Measurements from ENCODE around the gene SKIC2.

DNA sequence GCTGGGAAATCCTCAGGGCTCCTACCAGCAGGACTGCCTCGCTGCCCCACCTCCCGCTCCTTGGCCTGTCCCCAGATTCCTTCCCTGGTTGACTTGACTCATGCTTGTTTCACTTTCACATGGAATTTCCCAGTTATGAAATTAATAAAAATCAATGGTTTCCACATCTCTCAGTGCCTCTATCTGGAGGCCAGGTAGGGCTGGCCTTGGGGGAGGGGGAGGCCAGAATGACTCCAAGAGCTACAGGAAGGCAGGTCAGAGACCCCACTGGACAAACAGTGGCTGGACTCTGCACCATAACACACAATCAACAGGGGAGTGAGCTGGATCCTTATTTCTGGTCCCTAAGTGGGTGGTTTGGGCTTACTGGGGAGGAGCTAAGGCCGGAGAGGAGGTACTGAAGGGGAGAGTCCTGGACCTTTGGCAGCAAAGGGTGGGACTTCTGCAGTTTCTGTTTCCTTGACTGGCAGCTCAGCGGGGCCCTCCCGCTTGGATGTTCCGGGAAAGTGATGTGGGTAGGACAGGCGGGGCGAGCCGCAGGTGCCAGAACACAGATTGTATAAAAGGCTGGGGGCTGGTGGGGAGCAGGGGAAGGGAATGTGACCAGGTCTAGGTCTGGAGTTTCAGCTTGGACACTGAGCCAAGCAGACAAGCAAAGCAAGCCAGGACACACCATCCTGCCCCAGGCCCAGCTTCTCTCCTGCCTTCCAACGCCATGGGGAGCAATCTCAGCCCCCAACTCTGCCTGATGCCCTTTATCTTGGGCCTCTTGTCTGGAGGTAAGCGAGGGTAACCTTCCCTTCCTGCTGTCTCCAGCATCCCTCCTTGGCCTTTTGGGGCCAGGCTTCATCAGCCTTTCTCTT is 13.2 kb upstream of the SKIC2 start, which contains the start of gene CFB:
- TF ChIP-seq, protein P1, sequence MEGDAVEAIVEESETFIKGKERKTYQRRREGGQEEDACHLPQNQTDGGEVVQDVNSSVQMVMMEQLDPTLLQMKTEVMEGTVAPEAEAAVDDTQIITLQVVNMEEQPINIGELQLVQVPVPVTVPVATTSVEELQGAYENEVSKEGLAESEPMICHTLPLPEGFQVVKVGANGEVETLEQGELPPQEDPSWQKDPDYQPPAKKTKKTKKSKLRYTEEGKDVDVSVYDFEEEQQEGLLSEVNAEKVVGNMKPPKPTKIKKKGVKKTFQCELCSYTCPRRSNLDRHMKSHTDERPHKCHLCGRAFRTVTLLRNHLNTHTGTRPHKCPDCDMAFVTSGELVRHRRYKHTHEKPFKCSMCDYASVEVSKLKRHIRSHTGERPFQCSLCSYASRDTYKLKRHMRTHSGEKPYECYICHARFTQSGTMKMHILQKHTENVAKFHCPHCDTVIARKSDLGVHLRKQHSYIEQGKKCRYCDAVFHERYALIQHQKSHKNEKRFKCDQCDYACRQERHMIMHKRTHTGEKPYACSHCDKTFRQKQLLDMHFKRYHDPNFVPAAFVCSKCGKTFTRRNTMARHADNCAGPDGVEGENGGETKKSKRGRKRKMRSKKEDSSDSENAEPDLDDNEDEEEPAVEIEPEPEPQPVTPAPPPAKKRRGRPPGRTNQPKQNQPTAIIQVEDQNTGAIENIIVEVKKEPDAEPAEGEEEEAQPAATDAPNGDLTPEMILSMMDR (IDR thresholded peaks at IDR 0.05) = no peak
- peak in 1 of 2 donors; percentile 69 for TF ChIP-seq EP300 (IDR thresholded peaks at IDR 0.05)
- TF ChIP-seq POLR2A (IDR thresholded peaks at IDR 0.05) = no peak

Measured in tibial nerve (tissue), 4 donors.